Endothelial cell of umbilical vein (primary cell): ENCODE measurements around the gene AOC1. TPM values are rescaled to one million over a fixed set of nuclear protein-coding genes. Genes with fewer than 3 reads are reported as not detected.

Experiments
- BruUV-seq: library from RNA; stranded (reverse); fragments of 400-500 nt; replicated peaks from 2 replicates; lab custom pipeline; 2021; lab: Mats Ljungman, UMichigan
- CTCF ChIA-PET: fragments of 300-600, 350-600 bp; sonication (Branson Sonifier 250); formaldehyde crosslinking; loops from one replicate; lab custom pipeline; 2021; ENCODE audit warnings: antibody characterized with exemption, inconsistent platforms; lab: Charles Lee
- POLR2A ChIA-PET: fragments of 300-600, 350-600 bp; sonication (Branson Sonifier 250); formaldehyde crosslinking; loops from one replicate; lab custom pipeline; 2021; ENCODE audit warnings: antibody characterized with exemption, inconsistent platforms; lab: Charles Lee
- DNase-seq: peaks from one replicate; pipeline ENCODE4 v3.0.0-alpha.2; 2011; ENCODE audit warnings: low read depth, low spot score
- FAIRE-seq: peaks from 2 replicates; lab custom pipeline; 2011; peaks lifted over from hg19 to GRCh38; lab: Jason Lieb, UNC
- H2AFZ ChIP-seq: 2 replicates; pipeline ENCODE4 v1.6.0; 2012; ENCODE audit warnings: low read depth, low read length, control low read depth, inconsistent platforms
- H3K27ac ChIP-seq: 2 replicates; pipeline ENCODE4 v1.5.1; 2011; ENCODE audit warnings: low read depth, mild to moderate bottlenecking, control low read depth, low read length, moderate library complexity; ENCODE audit not compliant: insufficient read depth
- H3K27me3 ChIP-seq, 2 experiments: 2 replicates each; pipeline versions ENCODE4 v1.6.0 to v1.6.1; 2011; ENCODE audit warnings: low read length in 2 of 2, mixed read lengths in 1 of 2; ENCODE audit not compliant: control insufficient read depth in 2 of 2, insufficient read depth in 2 of 2
- H3K36me3 ChIP-seq, 2 experiments: 2 replicates in 1 of 2; 3 replicates in 1 of 2; pipeline ENCODE4 v1.5.1; 2011; ENCODE audit warnings: low read length in 2 of 2, mild to moderate bottlenecking in 1 of 2, moderate library complexity in 1 of 2; ENCODE audit not compliant: control insufficient read depth in 2 of 2, insufficient read depth in 2 of 2; ENCODE audit errors: extremely low read depth in 1 of 2
- H3K4me1 ChIP-seq: 3 replicates; pipeline ENCODE4 v1.5.1; 2011; ENCODE audit warnings: mild to moderate bottlenecking, low read length; ENCODE audit not compliant: control insufficient read depth, insufficient read depth; ENCODE audit errors: extremely low read depth
- H3K4me2 ChIP-seq: 2 replicates; pipeline ENCODE4 v1.6.1; 2011; ENCODE audit warnings: low read length, control low read depth, mixed read lengths; ENCODE audit not compliant: insufficient read depth
- H3K4me3 ChIP-seq, 3 experiments: fragments of 200-600 bp in 1 of 3; sonication (generic), shearing (Covaris generic) in 1 of 3; replicated peaks in 1 of 3; 2 replicates each; pipeline ENCODE4 v1.5.1; 2011 to 2016; ENCODE audit warnings: control low read depth in 3 of 3, low read length in 3 of 3, mild to moderate bottlenecking in 2 of 3, inconsistent platforms in 1 of 3, low read depth in 1 of 3, moderate library complexity in 1 of 3; ENCODE audit not compliant: insufficient read depth in 1 of 3
- H3K79me2 ChIP-seq: 2 replicates; pipeline ENCODE4 v1.6.0; 2012; ENCODE audit warnings: low read length, inconsistent platforms; ENCODE audit not compliant: control insufficient read depth, insufficient read depth
- H3K9ac ChIP-seq: replicated peaks from 2 replicates; pipeline ENCODE3; 2011; ENCODE audit warnings: low read length, control low read depth; ENCODE audit not compliant: insufficient read depth; ENCODE audit errors: extremely low read depth
- H3K9me1 ChIP-seq: replicated peaks from 3 replicates; pipeline ENCODE4 v1.6.0; 2011; ENCODE audit warnings: mild to moderate bottlenecking, low read length; ENCODE audit not compliant: control insufficient read depth, insufficient read depth; ENCODE audit errors: extremely low read depth
- H3K9me3 ChIP-seq: replicated peaks from 2 replicates; pipeline ENCODE4 v1.5.1; 2012; ENCODE audit warnings: low read length, inconsistent platforms; ENCODE audit not compliant: control insufficient read depth, insufficient read depth
- H4K20me1 ChIP-seq: replicated peaks from 2 replicates; pipeline ENCODE3; 2011; ENCODE audit warnings: mild to moderate bottlenecking, low read length; ENCODE audit not compliant: control insufficient read depth, insufficient read depth; ENCODE audit errors: extremely low read depth
- CTCF ChIP-seq, 2 donors: IDR thresholded peaks; 1 replicate in 1 of 2; 2 replicates in 1 of 2; pipeline ENCODE4 v1.5.1; 2011; ENCODE audit warnings: low read length in 2 of 2, mild to moderate bottlenecking in 2 of 2, moderate library complexity in 2 of 2, control low read depth in 1 of 2, inconsistent platforms in 1 of 2, low read depth in 1 of 2; ENCODE audit not compliant: insufficient read depth in 1 of 2; ENCODE audit errors: extremely low read depth in 1 of 2
- EZH2 ChIP-seq: IDR thresholded peaks from 2 replicates; pipeline ENCODE4 v1.6.1; 2012; ENCODE audit warnings: borderline replicate concordance, low read depth, mild to moderate bottlenecking, moderate library complexity, low read length, inconsistent platforms; ENCODE audit not compliant: severe bottlenecking
- FOS ChIP-seq: IDR thresholded peaks from 2 replicates; pipeline ENCODE4 v1.6.1; 2011; ENCODE audit warnings: mild to moderate bottlenecking, low read length, moderate library complexity, borderline replicate concordance; ENCODE audit not compliant: insufficient read depth
- GATA2 ChIP-seq: IDR thresholded peaks from 2 replicates; pipeline ENCODE4 v1.7.0; 2011; ENCODE audit warnings: low read depth, mild to moderate bottlenecking, moderate library complexity, mixed read lengths, low read length; ENCODE audit not compliant: insufficient read length, insufficient read depth
- JUN ChIP-seq: IDR thresholded peaks from 2 replicates; pipeline ENCODE4 v1.6.1; 2011; ENCODE audit warnings: borderline replicate concordance, low read depth; ENCODE audit not compliant: insufficient read length, insufficient read depth
- MYC ChIP-seq: IDR thresholded peaks from one replicate; pipeline ENCODE4 v1.6.1; 2011; ENCODE audit warnings: mild to moderate bottlenecking, low read depth, low read length
- POLR2A ChIP-seq: IDR thresholded peaks from 2 replicates; pipeline ENCODE4 v1.6.1; 2012; ENCODE audit warnings: low read depth, mild to moderate bottlenecking, control low read depth, low read length
- POLR2AphosphoS5 ChIP-seq: IDR thresholded peaks from 2 replicates; pipeline ENCODE4 v1.6.1; 2012; ENCODE audit warnings: low read depth, mild to moderate bottlenecking, control low read depth, low read length, moderate library complexity; ENCODE audit not compliant: insufficient read depth
- dilution Hi-C: fragments of 300-500 bp; cut with MboI; formaldehyde crosslinking; loops from one replicate; pipeline ENCODE4 v1.15.0; 2019; ENCODE audit warnings: low sequenced_read_pairs; ENCODE audit not compliant: extremely low pct_ligation_motif_present
- intact Hi-C: fragments of 100-400 bp; cut with micrococcal nuclease; formaldehyde crosslinking; loops from one replicate; pipeline ENCODE4 v1.10.0; 2022
- polyA plus RNA-seq, 4 experiments: library from polyadenylated mRNA; depleted of rRNA in 3 of 4; stranded (reverse) in 3 of 4; unstranded in 1 of 4; fragments of >200 nt; gene quantifications; 2 replicates each; pipeline versions ENCODE4 v1.2.1 to v1.2.3, GENCODE V29; 2011 to 2012; ENCODE audit warnings: missing spikeins in 1 of 4
- total RNA-seq: library from RNA; stranded (reverse); gene quantifications from 2 replicates; pipeline ENCODE4 v1.2.3, GENCODE V29; 2021
- TF ChIP-seq, protein P1 (sequence below): IDR thresholded peaks from 2 replicates; pipeline ENCODE4 v1.6.1; 2011; ENCODE audit not compliant: insufficient read depth, insufficient read length

AOC1 gene
- total and polyA plus RNA-seq, 2 donors (not counting 3 experiments of a cell fraction or from before 2014, with no cell fraction given) = not detected

DNA sequence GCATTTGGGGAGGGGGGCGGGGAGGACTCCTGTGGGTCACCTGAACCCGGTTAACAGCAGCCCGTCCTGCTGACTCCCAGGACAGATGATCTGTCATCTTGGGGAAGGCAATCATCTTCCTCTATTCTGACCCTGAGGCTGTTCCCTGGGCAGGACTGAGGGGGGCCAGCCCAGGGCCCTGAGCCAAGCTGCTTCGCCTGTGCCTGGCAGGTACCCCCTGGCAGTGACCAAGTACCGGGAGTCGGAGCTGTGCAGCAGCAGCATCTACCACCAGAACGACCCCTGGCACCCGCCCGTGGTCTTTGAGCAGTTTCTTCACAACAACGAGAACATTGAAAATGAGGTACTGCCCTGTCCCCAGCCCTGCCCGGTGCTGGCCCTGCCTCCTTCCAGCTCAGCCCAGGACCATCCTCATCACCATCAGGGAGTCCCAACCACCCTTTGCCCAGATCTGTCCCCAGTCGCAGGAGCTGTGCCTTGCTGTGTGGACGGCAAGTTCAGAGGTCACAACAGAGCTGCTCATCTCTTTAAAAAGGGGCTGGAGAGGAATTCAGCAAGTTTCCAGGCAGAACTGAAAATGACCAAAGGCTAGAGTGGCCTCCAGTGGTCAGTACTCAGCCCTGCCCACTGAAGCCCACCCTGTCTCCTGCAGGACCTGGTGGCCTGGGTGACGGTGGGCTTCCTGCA lies 8.1 kb downstream of the AOC1 start:
- TF ChIP-seq GATA2 = no peak
- no peak for TF ChIP-seq FOS
- no peak for TF ChIP-seq CTCF (IDR thresholded peaks at IDR 0.05; ENCODE audit: extremely low read depth in 1 of 2, insufficient read depth in 1 of 2, low read depth in 1 of 2, low read length in 2 of 2)
- TF ChIP-seq POLR2A = no peak
- TF ChIP-seq, protein P1, sequence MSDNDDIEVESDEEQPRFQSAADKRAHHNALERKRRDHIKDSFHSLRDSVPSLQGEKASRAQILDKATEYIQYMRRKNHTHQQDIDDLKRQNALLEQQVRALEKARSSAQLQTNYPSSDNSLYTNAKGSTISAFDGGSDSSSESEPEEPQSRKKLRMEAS = no peak
- TF ChIP-seq EZH2 = no peak
- TF ChIP-seq MYC = no peak
- no peak for TF ChIP-seq JUN
- no peak for TF ChIP-seq POLR2AphosphoS5
- FAIRE-seq (no peak), DNase-seq (no peak)
- H3K4me1 ChIP-seq = no peaks in the 10 kb centered on the region
- no peak overlapping the region for H2AFZ ChIP-seq
- H3K36me3 ChIP-seq = no peaks in the 10 kb centered on the region
- intact Hi-C loops = no loop called here
- no peak overlapping the region for H3K4me3 ChIP-seq
- H3K9me3 ChIP-seq = no peaks in the 10 kb centered on the region
- dilution Hi-C loops = no loop called here
- BruUV-seq = no TSS peak
- H3K79me2 ChIP-seq = no peaks in the 10 kb centered on the region
- H3K4me2 ChIP-seq = no peak overlapping the region
- POLR2A ChIA-PET = no interaction called here
- H3K27ac ChIP-seq = no peak overlapping the region
- CTCF ChIA-PET = interaction anchor here (2.3 to 3.1 kb wide), 2 partner anchors 16 kb away, joined by 10 to 12 read pairs; no protein-coding TSS in a partner anchor
- H3K27me3 ChIP-seq = no peaks in the 10 kb centered on the region
- no peaks in the 10 kb centered on the region for H4K20me1 ChIP-seq
- H3K9ac ChIP-seq = no peak overlapping the region
- no peaks in the 10 kb centered on the region for H3K9me1 ChIP-seq
